ENCODE data around the gene MRGPRX4.

GRCh38 chr11:18203723-18204122 lies 31.1 kb downstream of the MRGPRX4 start:
- TF ChIP-seq POLR2A (IDR thresholded peaks at IDR 0.05; ENCODE audit: low read length), result no peak
- no peak for TF ChIP-seq GATA1 (IDR thresholded peaks at IDR 0.05; ENCODE audit: low read depth, low read length)
